HepG2 (cell line): ENCODE results near the gene SESN2. TPM values are rescaled to one million over a fixed set of nuclear protein-coding genes. Genes with fewer than 3 reads are reported as not detected.

Experiments used
- ATAC-seq: fragments of 200-7000 bp; cut with Tn5 transposase; 3 replicates; pipeline ENCODE4 v1.9.1; 2020; ENCODE audit warnings: mild to moderate bottlenecking, moderate library complexity
- BruUV-seq: library from RNA; stranded (reverse); fragments of 400-500 nt; replicated peaks from 2 replicates; lab custom pipeline; 2021; lab: Mats Ljungman, UMichigan
- CTCF ChIA-PET: fragments of 300-600 bp; formaldehyde crosslinking; extraction: SDS; loops from one replicate; lab custom pipeline; 2021; ENCODE audit warnings: low total read pairs, inconsistent platforms, low intra/inter-chr PET ratio; lab: Yijun Ruan, JAX
- POLR2A ChIA-PET: fragments of 350-600 bp; sonication (Branson Sonifier 250); formaldehyde crosslinking; loops from one replicate; lab custom pipeline; 2020; ENCODE audit warnings: antibody characterized with exemption, inconsistent platforms; lab: Yijun Ruan, JAX
- DNase-seq: peaks from one replicate; pipeline ENCODE4 v3.0.0-alpha.2; 2015; ENCODE audit warnings: low spot score
- FAIRE-seq: peaks from 3 replicates; lab custom pipeline; 2011; peaks lifted over from hg19 to GRCh38; lab: Jason Lieb, UNC
- H2AFZ ChIP-seq: one replicate; pipeline ENCODE4 v1.6.1; 2011; ENCODE audit warnings: low read length, inconsistent platforms
- H3K27ac ChIP-seq: fragments of 300-600 bp; 3 replicates; pipeline ENCODE4 v1.8.0; 2011; ENCODE audit warnings: mixed run types, mild to moderate bottlenecking, mixed read lengths, low read length, inconsistent platforms; ENCODE audit not compliant: insufficient read depth; ENCODE audit errors: extremely low read length
- H3K27me3 ChIP-seq, 2 experiments: fragments of 200-600 bp in 1 of 2; 2 replicates in 1 of 2; 3 replicates in 1 of 2; pipeline versions ENCODE4 v1.6.0 to v1.8.0; 2011; ENCODE audit warnings: low read length in 2 of 2, mild to moderate bottlenecking in 2 of 2, moderate library complexity in 2 of 2, inconsistent platforms in 1 of 2; ENCODE audit not compliant: insufficient read depth in 2 of 2, control insufficient read depth in 1 of 2
- H3K36me3 ChIP-seq, 2 experiments: fragments of 200-600 bp in 1 of 2; replicated peaks in 1 of 2; 2 replicates in 1 of 2; 3 replicates in 1 of 2; pipeline versions ENCODE4 v1.5.1 to v1.8.0; 2011; ENCODE audit warnings: low read length in 2 of 2, inconsistent platforms in 1 of 2; ENCODE audit not compliant: insufficient read depth in 2 of 2, control insufficient read depth in 1 of 2
- H3K4me1 ChIP-seq: 2 replicates; pipeline ENCODE4 v1.5.1; 2012; ENCODE audit warnings: low read length, inconsistent platforms; ENCODE audit not compliant: insufficient read depth
- H3K4me2 ChIP-seq: 2 replicates; pipeline ENCODE4 v1.6.0; 2011; ENCODE audit warnings: low read depth, low read length, inconsistent platforms
- H3K4me3 ChIP-seq, 3 experiments: fragments of 200-600 bp in 1 of 3; sonication (generic), shearing (Covaris generic) in 1 of 3; replicated peaks in 1 of 3; 2 replicates each; pipeline ENCODE4 v1.5.1; 2011 to 2016; ENCODE audit warnings: low read length in 3 of 3, inconsistent platforms in 2 of 3, low read depth in 2 of 3, mild to moderate bottlenecking in 2 of 3, control low read depth in 1 of 3, mixed read lengths in 1 of 3; ENCODE audit not compliant: insufficient read depth in 1 of 3
- H3K79me2 ChIP-seq: one replicate; pipeline ENCODE4 v1.6.1; 2011; ENCODE audit warnings: low read length, inconsistent platforms; ENCODE audit not compliant: insufficient read depth
- H3K9ac ChIP-seq: 2 replicates; pipeline ENCODE4 v1.6.0; 2011; ENCODE audit warnings: mild to moderate bottlenecking, low read depth, low read length, inconsistent platforms; ENCODE audit not compliant: insufficient read depth
- H3K9me3 ChIP-seq: 2 replicates; pipeline ENCODE4 v1.5.1; 2012; ENCODE audit warnings: mild to moderate bottlenecking, low read length
- H4K20me1 ChIP-seq: 2 replicates; pipeline ENCODE4 v1.6.0; 2011; ENCODE audit warnings: inconsistent platforms, mild to moderate bottlenecking, low read length, moderate library complexity; ENCODE audit not compliant: insufficient read depth
- MATR3 ChIP-seq: sonication (generic); formaldehyde crosslinking; IDR thresholded peaks from 2 replicates; pipeline ENCODE4 v1.4.0; 2020; ENCODE audit warnings: missing genetic modification reagents
- SAFB2 ChIP-seq: sonication (generic); formaldehyde crosslinking; IDR thresholded peaks from 2 replicates; pipeline ENCODE4 v1.5.1; 2020; ENCODE audit warnings: missing genetic modification reagents, low read depth, mild to moderate bottlenecking, borderline replicate concordance
- TBX2 ChIP-seq: sonication (generic); formaldehyde crosslinking; IDR thresholded peaks from 2 replicates; pipeline ENCODE4 v1.5.0; 2020; ENCODE audit warnings: missing genetic modification reagents, mild to moderate bottlenecking, borderline replicate concordance
- ZNF318 ChIP-seq: sonication (generic); formaldehyde crosslinking; IDR thresholded peaks from 2 replicates; pipeline ENCODE4 v1.4.0; 2020; ENCODE audit warnings: mild to moderate bottlenecking, missing genetic modification reagents
- WGBS: methylation state at CpG from one replicate; pipeline ENCODE4 v1.1.6; 2017; ENCODE audit warnings: low lambda C conversion rate; 5-methylcytosine and 5-hydroxymethylcytosine counted together
- in situ Hi-C: cut with HindIII; loops from 2 replicates; pipeline ENCODE4 v1.10.0; 2017; ENCODE audit warnings: low pct_unique_long_range_greater_than_20kb; ENCODE audit not compliant: extremely low pct_ligation_motif_present
- intact Hi-C: fragments of 100-400 bp; cut with micrococcal nuclease; formaldehyde crosslinking; loops from one replicate; pipeline ENCODE4 v1.10.0; 2022; ENCODE audit not compliant: unreplicated experiment
- polyA plus RNA-seq, 8 experiments: library from polyadenylated mRNA; depleted of rRNA in 3 of 8; stranded (reverse) in 7 of 8; unstranded in 1 of 8; fragments of >200 nt; fragmentation: Illumina TruSeq in 4 of 8; extraction: Trizol in 4 of 8; gene quantifications; 2 replicates each; pipeline versions ENCODE4 v1.2.1 to v1.2.3, GENCODE V29; 2011 to 2016; ENCODE audit warnings: low read depth in 4 of 8, missing spikeins in 1 of 8, mixed read lengths in 1 of 8; ENCODE audit not compliant: insufficient read depth in 1 of 8
- total RNA-seq, 5 experiments: library from RNA; depleted of rRNA; stranded (reverse); fragments of >200 nt; fragmentation: Illumina TruSeq; extraction: Trizol; gene quantifications; 2 replicates each; pipeline ENCODE4 v1.2.3, GENCODE V29; 2016; ENCODE audit warnings: low read depth in 1 of 5

SESN2 gene
- total and polyA plus RNA-seq, 2 of the 13 experiments (the other 11 are each of a cell fraction or from before 2014, with no cell fraction given): 13.2 to 19.1 TPM

GRCh38 chr1:28209700-28210099, 49.6 kb upstream of the SESN2 start:
- FAIRE-seq (no peak), ATAC-seq (no peak), DNase-seq (no peak)
- POLR2A ChIA-PET: interaction anchor here (1.2 to 1.3 kb wide), 3 partner anchors 118 to 121 kb away, joined by 3 to 4 read pairs (median 4); partner anchors contain the start of gene EYA3
- Histone ChIP-seq H3K9me3 (no peaks in the 10 kb centered on the region), H3K79me2 (peaks cover 3% of the 10 kb centered on the region), H3K36me3 (peaks cover 14 to 56% of the 10 kb centered on the region in 2 experiments), H3K4me1 (peaks cover 12% of the 10 kb centered on the region), H2AFZ (no peak overlapping the region), H3K27ac (no peak overlapping the region), H3K27me3 (no peaks in the 10 kb centered on the region), H3K4me3 (no peak overlapping the region), H4K20me1 (no peaks in the 10 kb centered on the region)
- no TSS peak for BruUV-seq
- CTCF ChIA-PET: interaction anchor here (2.3 to 2.8 kb wide), 2 partner anchors 119 to 351 kb away, joined by 10 to 34 read pairs; no protein-coding TSS in a partner anchor
- in situ Hi-C loops (loop anchor here (5.0 to 10.0 kb wide), 2 partner anchors 117 to 345 kb away; no protein-coding TSS in a partner anchor), intact Hi-C loops (loop anchor here (2.0 kb wide), 2 partner anchors 119 to 351 kb away; no protein-coding TSS in a partner anchor)
- 100% methylated on average over 1 of the region's 1 CpG for WGBS
- no peak for TF ChIP-seq ZNF318
- TF ChIP-seq SAFB2 (CRISPR knock-in tag): no peak
- no peak for TF ChIP-seq MATR3 (CRISPR knock-in tag)
- no peak for TF ChIP-seq TBX2 (CRISPR knock-in tag)
- TF ChIP-seq, all 625 proteins: peak for 0
- H3K9ac ChIP-seq: no peak overlapping the region
- no peak overlapping the region for H3K4me2 ChIP-seq
